SHP77 (cell line): Measurements from ENCODE around the gene TREML2.
A peak's percentile ranks its signal among the peaks of the same experiment; 100 is the strongest.

ENCODE experiments used
- DNase-seq, 2 experiments: peaks; one replicate each; lab custom pipeline; 2025; lab: John Stamatoyannopoulos, UW

The TREML2 gene

DNA sequence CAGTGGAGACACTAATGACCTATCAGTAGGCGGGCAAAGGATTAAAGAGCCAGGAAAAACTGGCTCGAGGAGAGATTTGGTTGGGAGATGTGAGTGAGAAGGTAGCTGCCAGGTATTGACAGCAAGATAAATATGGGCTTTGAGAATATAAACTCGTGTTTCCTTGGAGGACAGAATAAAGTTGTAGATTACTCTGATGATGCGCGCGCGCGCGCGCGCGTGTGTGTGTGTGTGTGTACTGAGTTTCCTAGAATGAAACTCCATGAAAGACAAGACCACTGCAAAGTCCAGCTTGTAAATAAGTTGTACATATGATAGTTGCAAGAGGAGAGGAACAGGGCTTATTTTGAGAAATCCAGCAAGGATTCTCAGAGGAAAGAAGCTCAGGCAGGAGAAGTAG lies 24.8 kb downstream of the TREML2 start:
- DNase-seq = no peak

DNA sequence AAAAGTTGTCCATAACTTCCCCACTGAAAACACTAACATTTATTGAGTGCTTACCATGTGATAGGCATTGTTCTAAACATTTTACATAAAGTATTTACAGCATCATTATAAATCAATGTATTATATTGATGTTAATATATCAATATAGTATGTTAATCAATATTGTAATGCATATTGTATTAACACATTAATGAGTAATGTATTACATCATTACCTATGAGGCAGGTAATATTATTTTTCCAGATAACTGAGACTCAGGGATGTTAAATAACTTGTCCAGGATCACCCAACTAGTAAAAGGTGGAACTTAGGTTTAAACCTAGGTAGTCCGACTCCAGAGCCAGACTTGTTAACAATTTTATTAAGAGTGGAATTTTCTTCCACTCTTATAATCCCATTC lies 25.9 kb downstream of the TREML2 start:
- no peak for DNase-seq

DNA sequence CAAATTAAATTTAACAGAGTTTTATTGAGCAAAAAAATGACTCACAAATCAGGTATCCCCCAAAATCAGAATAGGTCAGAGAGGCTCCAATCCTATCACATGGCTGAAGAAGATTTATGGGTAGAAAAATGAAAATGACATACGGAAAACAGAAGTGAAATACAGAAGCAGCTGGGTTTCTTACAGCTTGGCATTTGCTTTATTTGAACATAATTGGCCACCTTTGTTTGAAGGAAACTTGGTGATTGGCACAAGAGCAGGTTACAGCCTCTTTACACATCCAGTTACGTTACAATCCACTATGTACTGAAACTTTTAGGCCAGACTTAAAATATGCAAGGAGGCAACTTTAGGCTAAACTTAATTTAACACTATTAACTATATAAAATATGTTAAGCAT lies 26.3 kb downstream of the TREML2 start:
- DNase-seq = no peak

DNA sequence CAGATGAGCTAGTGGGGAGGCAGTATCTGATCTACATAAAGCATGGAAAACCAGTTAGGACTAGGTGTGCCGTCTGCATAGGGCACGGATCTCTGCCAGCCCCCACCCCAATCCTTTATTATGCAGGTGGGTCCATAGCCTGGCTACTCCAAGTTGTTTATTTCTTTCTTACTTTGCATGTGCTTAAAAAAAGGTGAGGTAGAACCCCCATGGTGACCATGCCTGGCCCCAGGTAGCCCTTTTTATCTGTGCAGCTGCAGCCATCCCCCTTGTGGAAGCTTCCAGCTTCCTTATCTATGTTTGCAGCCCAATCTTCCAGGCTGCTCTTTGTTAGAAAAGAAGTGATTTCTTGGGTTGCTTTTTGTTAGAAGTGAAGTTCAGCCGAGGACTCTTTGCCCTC lies 29.0 kb downstream of the TREML2 start:
- no peak for DNase-seq

DNA sequence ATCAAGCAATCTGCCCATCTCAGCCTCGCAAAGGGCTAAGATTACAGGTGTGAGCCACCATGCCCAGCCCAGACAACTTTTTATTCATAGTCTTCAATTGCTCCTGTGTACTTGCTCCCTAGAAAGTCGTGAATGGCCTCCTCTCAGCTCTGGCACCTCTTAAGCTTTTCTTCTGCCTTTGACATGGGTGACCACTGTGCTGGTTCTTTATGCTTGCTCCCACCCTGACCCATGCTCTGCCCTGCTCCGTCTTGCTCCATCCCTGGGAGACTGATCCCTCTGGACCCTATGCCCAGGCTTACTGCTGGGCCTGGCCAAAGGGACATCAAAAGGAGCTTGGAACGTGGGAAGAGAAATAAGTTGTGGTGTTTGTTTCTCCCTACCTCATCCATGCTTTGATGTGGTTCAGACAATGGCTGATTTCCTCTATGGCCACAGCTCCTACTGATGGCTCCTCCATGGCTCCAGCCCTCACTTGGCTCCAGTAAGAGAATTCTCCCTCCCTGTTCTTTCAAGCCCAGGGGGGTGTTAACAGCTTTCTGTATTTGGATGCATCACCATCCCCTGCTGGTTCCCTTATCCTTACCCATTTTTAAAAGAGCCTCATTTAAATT lies 30.3 kb downstream of the TREML2 start:
- DNase-seq = no peak

DNA sequence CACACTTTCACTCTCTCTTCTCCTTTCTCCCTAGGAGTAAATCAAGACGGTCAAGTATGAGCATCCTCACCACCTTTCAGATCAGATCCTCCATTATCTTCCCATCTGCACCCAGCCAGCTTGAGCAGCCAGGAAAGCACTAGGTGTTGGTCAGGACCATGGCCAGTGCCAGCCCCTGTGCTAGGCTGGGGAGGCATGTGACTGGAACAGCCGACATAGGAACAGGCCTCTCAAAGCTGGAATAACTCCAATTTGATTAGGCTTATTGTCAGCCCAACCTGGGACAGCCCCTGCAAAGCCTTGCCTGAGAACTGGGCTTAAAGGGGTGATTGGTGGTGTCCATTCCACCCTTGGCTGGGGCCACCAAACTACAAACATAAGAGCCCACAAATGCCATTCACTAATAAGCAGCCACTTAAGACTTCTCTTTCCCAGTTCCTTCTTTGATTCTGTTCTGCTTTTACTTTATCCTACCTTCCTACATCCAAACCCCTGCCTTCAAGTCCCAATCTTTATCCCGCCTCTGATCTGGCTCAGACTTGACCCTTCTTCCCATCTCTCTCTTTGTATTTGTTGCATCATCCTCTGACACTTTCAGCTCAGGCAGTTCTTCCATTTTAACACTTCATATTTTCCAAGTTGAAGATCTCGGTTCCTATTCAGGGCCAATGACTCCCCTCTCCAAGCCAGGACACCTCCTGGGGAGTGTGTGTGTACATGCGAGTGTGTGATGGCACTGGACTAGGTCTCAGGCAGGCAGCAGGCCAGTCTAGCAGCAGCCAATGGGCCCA lies 33.6 kb downstream of the TREML2 start:
- no peak for DNase-seq

DNA sequence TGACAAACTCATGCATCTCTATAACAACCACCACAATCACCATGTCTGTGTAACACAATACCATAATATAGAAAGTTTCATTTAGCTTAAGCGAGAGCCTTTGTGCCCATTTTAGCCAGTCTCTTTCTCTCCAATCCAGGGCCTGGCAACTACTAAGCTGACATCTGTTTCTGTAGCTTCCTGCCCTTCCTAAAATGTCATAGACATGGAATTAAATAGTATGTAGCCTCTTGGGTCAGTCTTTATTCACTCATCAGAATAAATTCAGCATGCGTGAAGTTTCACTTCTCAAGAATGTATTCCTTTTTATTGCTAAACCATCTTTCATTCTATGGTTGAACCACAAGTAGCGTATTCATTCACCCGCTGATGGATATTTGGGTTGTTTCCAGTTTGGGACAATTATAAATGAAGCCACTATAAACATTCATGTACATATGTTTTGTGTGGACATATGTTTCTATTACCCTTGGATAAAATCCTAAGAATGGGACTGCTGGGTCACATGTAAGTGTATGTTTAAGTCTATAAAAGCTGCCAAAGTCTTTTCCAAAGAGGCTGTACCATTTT lies 36.3 kb downstream of the TREML2 start:
- DNase-seq = no peak

DNA sequence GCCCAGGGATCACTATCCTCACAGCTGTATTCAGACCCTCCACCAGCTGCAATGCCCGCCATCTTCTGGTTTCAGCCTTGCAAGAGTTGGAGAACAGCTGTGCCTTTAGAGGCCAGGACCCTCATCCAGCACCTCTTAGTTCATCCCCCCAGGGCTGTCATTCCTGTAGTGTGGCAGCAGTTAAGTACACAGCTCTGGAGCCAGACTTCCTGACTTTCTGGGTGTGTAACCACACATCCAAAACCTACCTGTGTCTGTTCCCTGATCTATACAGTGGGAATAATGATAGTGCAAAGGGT lies 37.6 kb downstream of the TREML2 start:
- no peak for DNase-seq

DNA sequence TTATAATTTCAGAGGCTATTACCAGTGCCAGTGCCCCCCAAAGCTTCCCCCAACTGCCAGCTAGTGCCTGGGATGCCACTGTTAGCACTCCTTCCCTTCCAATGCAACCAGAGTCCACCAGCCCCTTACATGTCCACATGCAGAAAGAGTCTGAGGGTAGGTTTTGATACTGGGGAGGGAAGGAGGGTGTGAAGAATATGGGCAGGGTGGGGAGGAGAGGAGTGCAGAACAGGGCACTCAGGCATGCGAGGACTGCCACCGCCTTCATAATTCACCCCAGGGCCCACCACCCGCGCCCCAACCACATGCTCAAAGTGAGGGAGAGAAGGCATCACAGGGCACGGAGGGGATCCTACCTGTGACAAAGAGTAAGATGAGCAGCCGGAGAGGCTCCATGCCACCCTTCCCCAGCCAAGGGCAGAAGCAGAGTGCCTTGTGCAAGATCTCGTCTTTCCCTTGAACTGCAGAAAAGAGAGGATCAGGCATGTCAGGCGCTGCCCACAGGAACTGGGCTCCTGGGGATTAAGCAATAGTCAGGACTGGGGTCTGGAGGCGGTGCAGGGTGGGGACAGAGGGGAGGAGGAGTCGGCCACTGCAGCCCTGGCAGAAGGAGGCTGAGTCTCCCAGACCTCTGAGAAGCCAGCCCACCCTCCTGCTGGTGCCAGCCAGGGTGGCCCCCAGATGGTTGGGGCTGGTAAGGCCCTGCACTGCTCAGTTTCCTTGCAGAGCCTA lies 38.1 kb downstream of the TREML2 start, which contains the start of gene TREM2:
TSS of gene TREM2 (minus strand) at position 430 of the 732 bp plus-strand sequence. CDS start at position 396, 34 bp downstream.
- DNase-seq = no peak

DNA sequence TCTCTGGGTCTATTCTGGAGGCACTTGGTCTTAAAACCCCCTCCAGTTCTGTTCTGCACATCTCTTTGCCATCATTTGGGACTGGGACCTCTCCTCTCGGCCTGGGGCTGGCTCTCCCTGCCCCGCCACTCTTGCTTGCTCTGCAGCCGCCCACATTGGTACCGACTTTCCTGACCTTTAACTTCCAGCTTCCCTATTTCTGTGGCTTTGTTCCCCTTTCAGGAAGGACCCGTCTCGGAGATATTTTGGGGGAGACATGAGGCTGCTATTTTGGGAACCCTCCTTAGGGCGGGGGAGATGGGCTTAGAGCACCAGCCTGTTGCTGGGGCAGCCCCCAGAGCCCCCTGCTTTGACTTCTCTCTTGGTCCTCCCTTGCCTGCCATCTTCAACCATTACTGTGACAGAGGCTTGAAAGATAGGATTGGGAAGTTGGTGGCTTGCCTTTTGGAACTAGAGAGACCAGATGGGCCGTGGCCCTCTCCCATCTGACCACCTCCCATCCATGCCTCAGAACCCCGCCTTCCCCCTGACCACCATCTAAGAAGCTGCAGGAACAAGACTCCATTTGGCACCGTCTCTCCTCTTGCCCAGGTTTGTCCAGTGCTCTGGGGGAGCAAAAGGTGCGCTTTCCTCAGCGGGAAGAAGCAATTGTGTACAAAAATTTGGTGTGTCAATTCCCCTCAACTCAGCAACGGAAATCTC lies 38.9 kb downstream of the TREML2 start:
- DNase-seq = no peak

DNA sequence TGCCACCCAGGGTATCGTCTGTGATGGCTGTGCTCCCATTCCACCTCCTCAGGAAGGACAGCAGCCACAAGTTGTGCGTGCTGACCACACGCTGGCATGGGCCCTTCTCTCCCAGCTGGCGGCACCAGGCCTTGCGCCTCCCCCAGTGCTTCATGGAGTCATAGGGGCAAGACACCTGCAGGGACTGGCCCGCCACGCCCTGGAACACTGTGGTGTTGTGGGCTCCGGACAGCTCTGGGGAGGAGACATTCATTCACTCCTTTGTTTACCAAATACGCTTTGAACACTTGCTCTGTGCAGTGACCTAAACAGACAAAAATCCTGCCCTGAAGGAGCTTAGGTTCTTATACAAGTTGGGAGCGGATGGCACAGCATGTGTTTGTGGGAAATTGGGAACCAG lies 39.6 kb downstream of the TREML2 start:
- DNase-seq = no peak

DNA sequence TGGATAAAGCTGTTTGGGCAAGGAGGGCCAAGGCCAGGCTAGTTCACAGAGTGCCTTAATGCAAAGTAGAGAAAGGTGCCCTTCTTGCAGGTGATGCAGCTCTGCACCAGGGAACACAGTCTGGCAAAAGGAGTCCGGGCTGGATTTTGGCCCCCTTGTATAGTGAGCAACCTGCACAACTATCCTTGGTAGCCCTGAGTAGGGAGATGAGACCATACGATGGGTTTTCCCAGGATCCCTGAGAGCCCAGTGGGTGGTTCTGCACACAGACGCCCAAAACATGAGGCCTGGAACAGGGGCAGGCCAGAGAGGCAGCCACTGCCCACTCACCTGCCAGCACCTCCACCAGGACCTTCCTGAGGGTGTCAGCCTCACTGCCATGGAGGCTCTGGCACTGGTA lies 40.0 kb downstream of the TREML2 start:
- DNase-seq = no peak

DNA sequence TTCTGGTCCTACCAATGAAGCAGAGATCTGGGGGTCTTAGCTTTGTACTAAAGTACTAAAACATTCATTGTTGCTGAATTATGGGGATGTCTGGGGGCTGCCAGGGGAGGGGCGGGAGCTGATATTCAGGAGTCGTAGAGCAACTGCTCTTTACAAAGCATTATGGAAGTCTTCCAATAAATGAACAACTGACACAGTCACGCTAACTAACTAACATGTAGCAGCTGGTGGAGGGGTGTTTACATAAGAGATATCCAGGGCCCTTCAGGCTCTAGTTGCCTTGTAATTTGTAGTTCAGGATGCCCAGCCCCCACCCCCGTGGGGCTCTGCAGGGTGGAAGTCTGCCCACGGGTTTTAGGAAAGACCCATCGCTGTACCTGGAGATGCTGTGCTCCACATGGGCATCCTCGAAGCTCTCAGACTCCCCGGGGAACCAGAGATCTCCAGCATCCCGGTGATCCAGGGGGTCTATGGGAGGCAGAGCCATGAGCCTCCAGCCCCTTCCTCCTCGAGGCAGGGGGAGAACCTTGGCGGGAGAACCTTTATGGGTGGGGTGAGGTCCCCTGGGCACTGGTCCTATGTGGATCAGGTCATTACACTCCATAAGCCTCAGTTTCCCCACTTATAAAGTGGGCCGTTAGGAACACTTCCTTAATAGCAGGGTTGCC lies 41.4 kb downstream of the TREML2 start:
- peak; percentile 82 for DNase-seq

DNA sequence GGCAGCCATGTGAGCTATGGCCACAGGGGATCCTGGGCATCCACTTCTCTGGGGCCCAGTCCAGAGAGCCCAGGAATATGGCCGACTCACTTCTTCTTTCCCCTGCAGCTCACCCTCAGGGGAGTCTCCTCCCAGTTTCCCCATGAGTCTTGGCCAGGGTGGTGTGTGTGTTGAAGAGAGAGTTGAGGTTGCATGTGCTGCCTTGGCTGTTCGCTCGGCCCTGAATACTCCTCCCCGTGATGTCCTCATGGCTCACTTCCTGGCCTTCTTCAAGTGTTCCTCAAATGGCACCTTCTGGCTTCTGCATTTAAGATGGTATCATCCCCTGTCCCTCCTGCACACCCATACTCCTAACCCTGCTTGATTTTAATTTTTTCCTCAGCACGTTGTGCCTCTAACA lies 43.6 kb downstream of the TREML2 start:
- DNase-seq = no peak

DNA sequence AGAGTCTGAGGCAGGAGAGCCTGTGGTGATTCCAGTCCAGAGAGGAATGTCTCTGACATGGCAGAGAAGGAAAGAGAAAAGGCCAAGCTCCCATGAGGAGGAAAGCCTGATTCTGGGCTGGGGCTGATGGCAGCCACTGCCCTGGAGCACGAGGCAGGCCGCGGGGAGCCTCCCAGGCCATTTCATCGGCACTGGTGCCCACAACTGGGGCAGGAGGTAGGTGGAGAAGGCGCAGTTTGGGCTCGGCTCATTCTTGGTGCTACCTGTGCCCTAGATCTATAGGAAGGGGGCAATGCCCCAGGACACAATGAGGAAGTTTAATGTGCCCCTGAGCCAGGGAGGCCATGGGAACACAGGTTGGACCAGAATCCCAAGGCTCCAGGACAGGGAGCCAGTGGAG lies 44.2 kb downstream of the TREML2 start:
- no peak for DNase-seq

DNA sequence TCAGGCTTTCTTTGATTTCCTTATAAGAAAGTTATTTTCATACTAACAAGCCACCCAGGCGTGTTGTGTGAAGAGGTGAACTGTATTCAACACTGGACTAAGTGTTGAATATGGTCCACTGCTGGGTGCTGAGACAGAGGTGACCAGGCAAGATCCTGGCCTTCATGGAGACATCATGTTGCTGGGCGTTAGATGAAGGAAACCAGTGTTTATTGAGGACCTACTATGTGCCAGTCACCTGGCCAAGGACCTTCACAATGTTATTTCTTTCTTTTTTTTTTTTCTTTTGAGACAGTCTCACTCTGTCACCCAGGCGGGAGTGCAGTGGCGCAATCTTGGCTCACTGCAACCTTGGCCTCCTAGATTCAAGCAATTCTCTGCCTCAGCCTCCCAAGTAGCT lies 44.9 kb downstream of the TREML2 start:
- no peak for DNase-seq

DNA sequence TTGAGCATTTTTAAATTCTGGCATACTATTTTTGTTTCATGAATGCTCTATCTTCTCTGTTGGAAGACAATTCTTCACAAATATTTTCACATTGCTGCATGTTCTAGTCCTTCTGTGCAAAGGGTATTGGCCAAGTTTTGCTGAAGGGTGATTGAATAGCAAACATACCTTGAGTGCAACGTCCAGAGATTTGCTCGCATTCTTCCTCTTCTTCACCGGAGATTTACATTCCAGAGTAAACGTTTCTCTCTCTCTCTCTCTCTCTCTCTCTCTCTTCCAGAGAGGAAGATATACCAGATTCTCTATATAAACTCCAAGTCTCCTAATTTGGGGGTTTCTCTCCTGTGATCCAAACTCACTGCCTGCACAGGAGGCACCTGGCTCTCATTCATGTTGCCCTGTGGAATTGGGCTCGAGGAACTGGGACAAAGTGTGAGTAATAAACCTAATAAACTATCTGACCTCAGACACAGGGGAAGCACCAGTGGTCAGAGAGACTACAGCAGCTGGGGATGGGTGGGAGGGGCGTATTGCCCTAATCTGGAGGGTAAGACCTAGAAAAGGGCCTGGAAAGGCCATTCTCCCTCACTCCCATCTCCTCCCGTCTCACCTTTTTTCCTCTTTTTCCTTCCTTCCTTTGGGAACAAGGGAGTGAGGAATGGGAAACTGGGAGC lies 45.7 kb downstream of the TREML2 start:
- no peak for DNase-seq

DNA sequence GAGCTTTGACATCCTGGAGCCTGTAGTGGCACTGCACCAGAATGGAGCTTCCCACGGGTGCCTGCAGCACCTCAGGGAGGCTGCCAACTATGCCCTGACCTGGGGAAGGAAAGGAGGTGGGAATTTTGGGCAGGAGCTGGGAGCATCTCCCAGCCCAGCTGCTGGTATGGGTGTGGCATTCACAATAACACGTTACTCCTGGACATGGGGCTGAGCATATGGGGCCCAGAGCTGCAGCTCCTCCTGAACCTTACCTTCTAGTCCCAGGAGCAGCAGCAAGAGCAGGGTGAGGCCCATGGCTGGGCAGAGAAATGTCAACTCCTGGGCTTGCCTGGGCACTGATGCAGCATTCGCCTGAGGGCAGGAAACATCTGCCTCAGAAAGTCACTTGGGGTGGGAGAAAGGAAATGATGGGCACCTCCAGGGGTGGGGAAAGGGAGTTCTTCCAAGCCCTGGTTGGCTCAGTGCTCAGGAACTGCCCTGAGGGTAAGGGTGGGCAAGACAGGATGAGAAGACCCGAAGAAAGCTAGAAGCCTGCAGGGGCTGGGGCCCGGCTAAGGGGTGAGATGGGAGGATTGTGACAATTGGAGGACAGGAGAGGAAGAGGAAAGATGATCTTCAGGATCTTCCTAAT lies 46.8 kb downstream of the TREML2 start, which contains the start of gene TREML1:
TSS of gene TREML1 (minus strand) at position 356 of the 634 bp plus-strand sequence. CDS start at position 297, 59 bp downstream.
- no peak for DNase-seq

DNA sequence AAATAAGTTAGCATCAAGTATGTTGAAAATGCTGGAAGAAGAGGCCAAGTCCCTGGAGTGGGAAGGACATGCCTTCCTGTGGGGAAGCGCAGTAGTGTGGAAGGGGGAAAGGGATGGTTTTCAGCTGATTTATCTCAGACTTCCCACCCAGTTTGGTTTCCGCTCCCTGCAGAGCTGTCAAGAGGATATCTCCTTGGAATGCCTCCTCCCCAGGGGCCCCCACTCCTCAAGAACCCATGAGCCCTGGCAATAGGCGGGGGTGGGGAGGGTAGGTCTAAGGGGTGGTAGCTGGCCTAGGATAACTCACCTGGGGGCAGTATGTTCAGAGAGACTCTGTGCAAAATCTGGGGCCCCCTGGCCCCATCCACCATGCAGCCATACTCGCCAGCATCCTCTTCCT lies 47.5 kb downstream of the TREML2 start:
- no peak for DNase-seq

DNA sequence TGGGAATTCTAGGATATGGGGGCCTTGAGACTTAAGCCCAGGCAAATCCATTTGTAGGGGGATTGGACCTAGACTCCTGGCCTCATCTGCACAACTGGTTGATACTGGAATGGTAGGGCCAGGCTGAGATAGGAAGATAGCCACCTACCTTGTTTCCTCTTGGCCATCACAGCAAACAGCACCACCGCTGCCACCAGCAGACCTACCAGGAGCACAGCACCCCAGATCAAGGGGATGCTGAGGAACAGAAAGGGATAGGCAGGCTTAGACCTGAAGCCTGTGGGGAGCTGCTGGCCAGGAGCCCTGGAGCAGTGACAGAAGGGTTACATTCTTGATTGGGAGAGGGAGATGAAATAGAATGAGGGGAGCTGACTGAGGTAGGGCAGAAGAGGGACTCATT lies 50.3 kb downstream of the TREML2 start:
- DNase-seq = no peak

DNA sequence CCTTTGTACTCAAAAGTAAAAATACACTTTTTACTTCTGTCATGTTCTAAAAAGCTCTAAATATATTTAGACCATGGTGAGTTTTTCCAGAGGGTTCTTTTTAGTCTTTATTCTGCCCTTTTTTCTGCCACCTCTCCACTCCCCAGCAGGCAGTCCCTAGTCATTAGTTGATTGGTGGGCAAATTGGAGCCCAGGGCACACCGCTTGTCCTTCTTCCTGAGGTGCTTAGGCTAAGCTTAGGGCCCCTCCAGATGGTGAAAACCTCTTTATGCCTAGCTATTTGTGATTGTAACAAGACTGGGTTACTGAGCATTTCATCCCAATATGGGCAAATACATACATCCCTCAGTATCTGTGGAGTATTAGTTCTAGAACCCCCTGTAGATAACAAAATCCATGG lies 53.0 kb downstream of the TREML2 start:
- DNase-seq = no peak
